Left lung (tissue), 10 donors: Measurements from ENCODE around the gene ITGB5. TPM values are rescaled to one million over a fixed set of nuclear protein-coding genes. Genes with fewer than 3 reads are reported as not detected.

Experiments
- ATAC-seq: fragments of 200-7000 bp; cut with Tn5 transposase; one replicate; pipeline ENCODE4 v1.9.1; 2020; ENCODE audit warnings: moderate library complexity
- DNase-seq, 4 donors: peaks; one replicate each; pipeline ENCODE4 v3.0.0-alpha.2; 2013 to 2020
- H3K27ac ChIP-seq, 2 donors: fragments of 200-600 bp; sonication (generic) in 1 of 2; one replicate each; pipeline versions ENCODE4 v1.5.0 to v1.8.0; 2020 to 2021
- H3K27me3 ChIP-seq, 2 donors: fragments of 200-600 bp; sonication (generic) in 1 of 2; one replicate each; pipeline versions ENCODE4 v1.5.0 to v1.8.0; 2020 to 2021
- H3K36me3 ChIP-seq, 2 donors: fragments of 200-600 bp; sonication (generic) in 1 of 2; one replicate each; pipeline versions ENCODE4 v1.5.0 to v1.8.0; 2020 to 2021
- H3K4me1 ChIP-seq, 2 donors: fragments of 200-600 bp; one replicate each; pipeline ENCODE4 v1.8.0; 2021
- H3K4me3 ChIP-seq, 2 donors: fragments of 200-600 bp; sonication (generic) in 1 of 2; one replicate each; pipeline versions ENCODE4 v1.5.0 to v1.8.0; 2020 to 2021; ENCODE audit warnings: mild to moderate bottlenecking in 1 of 2
- H3K9me3 ChIP-seq, 2 donors: fragments of 200-600 bp; sonication (generic) in 1 of 2; one replicate each; pipeline versions ENCODE4 v1.5.0 to v1.8.0; 2020 to 2021
- CTCF ChIP-seq, 2 donors: fragments of 200-600 bp; sonication (generic) in 1 of 2; IDR thresholded peaks; one replicate each; pipeline versions ENCODE4 v1.5.0 to v1.8.0; 2021; ENCODE audit warnings: antibody characterized with exemption in 2 of 2
- intact Hi-C, 2 donors: fragments of 100-400 bp; cut with DNase I; formaldehyde crosslinking; loops; one replicate each; pipeline versions ENCODE4 v1.11.2 to v1.14.2; 2022
- polyA plus RNA-seq, 6 donors: library from polyadenylated mRNA; unstranded; fragments of 120-200 nt; gene quantifications; one replicate each; pipeline ENCODE4 v1.2.1, GENCODE V29; 2013; ENCODE audit not compliant: insufficient read length in 6 of 6
- total RNA-seq, 2 donors: library from RNA; stranded (reverse); fragmentation: NEBNext Ultra II Directional; extraction: Animal tissue kit (Norgen Biotek cat#: 25700); gene quantifications; one replicate each; pipeline ENCODE4 v1.2.1, GENCODE V29; 2021
- donor health status: DM: no; HTN: yes; CAD: no.
- donor health status: DM: no; HTN: no; CAD: no.

Gene ITGB5
- total and polyA plus RNA-seq, 8 donors: 54.8 to 142 (median 67.4) TPM

GRCh38 chr3:124851136-124851535 lies 36.0 kb downstream of the ITGB5 start:
- no peaks in the 10 kb centered on the region for H3K9me3 ChIP-seq
- no peak overlapping the region for H3K27ac ChIP-seq
- H3K36me3 ChIP-seq: no peaks in the 10 kb centered on the region
- H3K4me3 ChIP-seq: no peak overlapping the region
- ATAC-seq: no peak
- TF ChIP-seq CTCF (IDR thresholded peaks at IDR 0.05): no peak
- DNase-seq: peak in 1 of 4 donors; percentile 63
- no peaks in the 10 kb centered on the region for H3K27me3 ChIP-seq
- peaks cover 3 to 6% of the 10 kb centered on the region in 2 donors for H3K4me1 ChIP-seq
- intact Hi-C loops: no loop called here

- ATAC-seq: peak; percentile 38
- intact Hi-C loops: no loop called here
Observed at GRCh38 chr3:124850633-124851032, 36.5 kb downstream of the ITGB5 start.

GRCh38 chr3:124850212-124850611 lies 37.0 kb downstream of the ITGB5 start:
- no peak for DNase-seq
- H3K27ac ChIP-seq: no peak overlapping the region

More at GRCh38 chr3:124850633-124851032, 36.5 kb downstream of the ITGB5 start:
- no peaks in the 10 kb centered on the region for H3K9me3 ChIP-seq
- H3K27ac ChIP-seq: peak overlapping the region in 1 of 2 donors; percentile 13
- H3K27me3 ChIP-seq: no peaks in the 10 kb centered on the region
- no peak for TF ChIP-seq CTCF (IDR thresholded peaks at IDR 0.05)
- peaks cover 5 to 6% of the 10 kb centered on the region in 2 donors for H3K4me1 ChIP-seq
- H3K36me3 ChIP-seq: no peaks in the 10 kb centered on the region
- H3K4me3 ChIP-seq: no peak overlapping the region
- no peak for DNase-seq

GRCh38 chr3:124848300-124848699 lies 38.9 kb downstream of the ITGB5 start:
- ATAC-seq (no peak), DNase-seq (no peak)
- no peak overlapping the region for H3K4me3 ChIP-seq
- H3K9me3 ChIP-seq: no peaks in the 10 kb centered on the region
- TF ChIP-seq CTCF (IDR thresholded peaks at IDR 0.05): no peak
- peaks cover 14 to 15% of the 10 kb centered on the region in 2 donors for H3K4me1 ChIP-seq
- no peaks in the 10 kb centered on the region for H3K27me3 ChIP-seq
- intact Hi-C loops: no loop called here
- H3K36me3 ChIP-seq: no peaks in the 10 kb centered on the region
- H3K27ac ChIP-seq: no peak overlapping the region

More at GRCh38 chr3:124850212-124850611, 37.0 kb downstream of the ITGB5 start:
- Histone ChIP-seq H3K9me3 (no peaks in the 10 kb centered on the region), H3K4me1 (peaks cover 8 to 9% of the 10 kb centered on the region in 2 donors), H3K36me3 (no peaks in the 10 kb centered on the region), H3K27me3 (no peaks in the 10 kb centered on the region), H3K4me3 (no peak overlapping the region)
- no peak for TF ChIP-seq CTCF (IDR thresholded peaks at IDR 0.05)
- no peak for ATAC-seq
- intact Hi-C loops: no loop called here

- no peak for TF ChIP-seq CTCF (IDR thresholded peaks at IDR 0.05)
- no peaks in the 10 kb centered on the region for H3K27me3 ChIP-seq
- H3K4me1 ChIP-seq: peaks cover 14 to 15% of the 10 kb centered on the region in 2 donors
- DNase-seq: no peak
- intact Hi-C loops: no loop called here
- H3K9me3 ChIP-seq: no peaks in the 10 kb centered on the region
- no peak overlapping the region for H3K27ac ChIP-seq
- ATAC-seq: no peak
- no peaks in the 10 kb centered on the region for H3K36me3 ChIP-seq
- H3K4me3 ChIP-seq: no peak overlapping the region
Observed at GRCh38 chr3:124847863-124848262, 39.3 kb downstream of the ITGB5 start.
